ENCODE data around the gene LMAN1L.

DNA sequence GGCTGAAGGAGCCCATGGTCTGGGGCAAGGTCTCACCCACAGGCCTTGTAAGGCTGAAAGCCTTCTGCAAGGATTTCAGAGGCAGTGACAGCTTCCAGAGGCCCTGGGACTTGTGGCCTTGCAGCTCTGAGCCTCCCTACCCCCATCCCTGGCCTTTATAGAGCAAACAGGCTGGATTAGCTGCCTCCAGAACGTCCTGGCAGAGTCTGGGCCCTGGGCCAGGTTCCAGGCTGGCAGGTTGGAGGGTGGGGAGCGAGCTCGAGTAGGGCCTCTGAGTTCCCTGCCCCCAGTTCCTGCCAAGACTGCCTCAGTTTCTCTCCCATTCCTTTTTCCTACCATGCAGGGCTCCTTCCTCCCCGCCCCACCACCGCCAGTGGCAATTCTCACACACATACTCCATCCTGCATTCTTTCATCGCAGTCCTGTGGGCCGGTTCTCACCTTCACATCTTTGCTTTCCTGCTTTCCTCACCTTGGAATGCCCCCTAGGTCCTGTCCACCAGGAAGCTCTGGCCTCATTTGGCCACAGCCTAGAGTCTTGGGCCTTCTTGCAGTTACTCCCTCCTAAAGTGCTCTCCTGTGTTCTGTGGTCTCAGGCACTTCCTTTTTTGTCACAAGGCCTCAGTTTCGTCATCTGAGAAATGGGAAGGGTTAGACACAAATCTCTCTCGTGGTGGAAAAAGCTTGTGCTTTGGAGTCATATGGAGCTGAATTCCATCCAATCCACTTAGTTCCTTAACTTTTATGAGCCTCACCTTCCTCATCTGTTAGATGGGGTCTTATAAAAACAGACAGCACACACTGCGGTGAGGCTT lies 2.7 kb downstream of the LMAN1L start:
- TF ChIP-seq, protein P1, sequence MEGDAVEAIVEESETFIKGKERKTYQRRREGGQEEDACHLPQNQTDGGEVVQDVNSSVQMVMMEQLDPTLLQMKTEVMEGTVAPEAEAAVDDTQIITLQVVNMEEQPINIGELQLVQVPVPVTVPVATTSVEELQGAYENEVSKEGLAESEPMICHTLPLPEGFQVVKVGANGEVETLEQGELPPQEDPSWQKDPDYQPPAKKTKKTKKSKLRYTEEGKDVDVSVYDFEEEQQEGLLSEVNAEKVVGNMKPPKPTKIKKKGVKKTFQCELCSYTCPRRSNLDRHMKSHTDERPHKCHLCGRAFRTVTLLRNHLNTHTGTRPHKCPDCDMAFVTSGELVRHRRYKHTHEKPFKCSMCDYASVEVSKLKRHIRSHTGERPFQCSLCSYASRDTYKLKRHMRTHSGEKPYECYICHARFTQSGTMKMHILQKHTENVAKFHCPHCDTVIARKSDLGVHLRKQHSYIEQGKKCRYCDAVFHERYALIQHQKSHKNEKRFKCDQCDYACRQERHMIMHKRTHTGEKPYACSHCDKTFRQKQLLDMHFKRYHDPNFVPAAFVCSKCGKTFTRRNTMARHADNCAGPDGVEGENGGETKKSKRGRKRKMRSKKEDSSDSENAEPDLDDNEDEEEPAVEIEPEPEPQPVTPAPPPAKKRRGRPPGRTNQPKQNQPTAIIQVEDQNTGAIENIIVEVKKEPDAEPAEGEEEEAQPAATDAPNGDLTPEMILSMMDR (IDR thresholded peaks at IDR 0.05) = no peak
- no peak for TF ChIP-seq POLR2A (IDR thresholded peaks at IDR 0.05)
- no peak for TF ChIP-seq POLR2AphosphoS5 (IDR thresholded peaks at IDR 0.05)
